ENCODE results near the gene TP73.

GRCh38 chr1:3642919-3643675, 9.2 kb upstream of the TP73 start:
- TF ChIP-seq ZNF274 (IDR thresholded peaks at IDR 0.05; ENCODE audit: low read depth, low read length) (no peak), SUZ12 (IDR thresholded peaks at IDR 0.05; ENCODE audit: extremely low read depth, insufficient read depth, insufficient read length) (no peak), YY1 (IDR thresholded peaks at IDR 0.05; ENCODE audit: insufficient read depth, insufficient read length) (no peak)
